Measurements from ENCODE around the gene TNK1. TPM values are rescaled to one million over a fixed set of nuclear protein-coding genes. Genes with fewer than 3 reads are reported as not detected.

Gene TNK1
- total RNA-seq, 1 experiment from 2014 or later: 10.1 TPM

DNA sequence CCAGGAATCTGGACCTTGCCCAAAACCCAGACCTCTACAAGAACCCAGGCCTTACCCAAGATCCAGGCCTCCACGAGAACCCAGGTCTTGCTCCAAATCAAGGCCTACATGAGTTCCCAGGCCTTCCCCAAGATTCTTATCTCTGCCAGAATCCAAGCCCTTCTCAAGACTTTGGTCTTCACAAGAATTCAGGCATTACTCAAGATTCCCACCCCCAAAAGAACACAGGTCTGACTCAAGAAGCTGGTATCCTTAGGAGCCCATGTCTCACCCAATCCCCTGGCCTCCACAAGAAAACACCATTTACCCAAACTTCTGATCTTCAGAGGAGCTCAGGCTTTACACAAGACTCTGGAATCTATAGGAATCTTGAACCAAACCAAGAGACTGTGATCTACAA is 50.3 kb downstream of the TNK1 start:
- no peaks in the 10 kb centered on the region; the same call in 1 of the 2 replicates for H3K27me3 ChIP-seq (ENCODE audit: insufficient read depth, low read length)
- H2BK5ac ChIP-seq (ENCODE audit: insufficient read length, low read length): no peak overlapping the region
- H3K9ac ChIP-seq (ENCODE audit: extremely low read depth, insufficient read length, low read length): no peak overlapping the region
- Mint-ChIP-seq H3K4me1 (peaks cover 3% of the 10 kb centered on the region in 2 experiments; a peak in 3 of 4 replicates), H3K9me3 (no peaks in the 10 kb centered on the region; a peak in 1 of 5 replicates), H3K27ac (no peak overlapping the region), H3K36me3 (ENCODE audit: insufficient read depth in 1 of 3, low read depth in 3 of 3) (no peaks in the 10 kb centered on the region), H3K4me3 (no peak overlapping the region), H3K27me3 (ENCODE audit: low read depth) (peaks cover 17% of the 10 kb centered on the region)
- no peak overlapping the region for H3K4me2 ChIP-seq (ENCODE audit: insufficient read depth, insufficient read length, low read length)
- H3K79me2 ChIP-seq (ENCODE audit: insufficient read depth, low read length): no peaks in the 10 kb centered on the region
- H2AK5ac ChIP-seq (ENCODE audit: insufficient read length, low read length): no peak overlapping the region
- H3K27ac ChIP-seq (ENCODE audit: insufficient read length, low read depth, low read length): no peak overlapping the region
- no peak overlapping the region for H3K4ac ChIP-seq (ENCODE audit: low read depth, low read length)
- no peak for DNase-seq
- no peak overlapping the region for H4K5ac ChIP-seq (ENCODE audit: insufficient read length, low read depth, low read length)
- TF ChIP-seq, protein P1, sequence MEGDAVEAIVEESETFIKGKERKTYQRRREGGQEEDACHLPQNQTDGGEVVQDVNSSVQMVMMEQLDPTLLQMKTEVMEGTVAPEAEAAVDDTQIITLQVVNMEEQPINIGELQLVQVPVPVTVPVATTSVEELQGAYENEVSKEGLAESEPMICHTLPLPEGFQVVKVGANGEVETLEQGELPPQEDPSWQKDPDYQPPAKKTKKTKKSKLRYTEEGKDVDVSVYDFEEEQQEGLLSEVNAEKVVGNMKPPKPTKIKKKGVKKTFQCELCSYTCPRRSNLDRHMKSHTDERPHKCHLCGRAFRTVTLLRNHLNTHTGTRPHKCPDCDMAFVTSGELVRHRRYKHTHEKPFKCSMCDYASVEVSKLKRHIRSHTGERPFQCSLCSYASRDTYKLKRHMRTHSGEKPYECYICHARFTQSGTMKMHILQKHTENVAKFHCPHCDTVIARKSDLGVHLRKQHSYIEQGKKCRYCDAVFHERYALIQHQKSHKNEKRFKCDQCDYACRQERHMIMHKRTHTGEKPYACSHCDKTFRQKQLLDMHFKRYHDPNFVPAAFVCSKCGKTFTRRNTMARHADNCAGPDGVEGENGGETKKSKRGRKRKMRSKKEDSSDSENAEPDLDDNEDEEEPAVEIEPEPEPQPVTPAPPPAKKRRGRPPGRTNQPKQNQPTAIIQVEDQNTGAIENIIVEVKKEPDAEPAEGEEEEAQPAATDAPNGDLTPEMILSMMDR (conservative IDR thresholded peaks at IDR 0.05): no peak
- H2BK20ac ChIP-seq (ENCODE audit: low read depth, low read length, poor library complexity, severe bottlenecking): no peak overlapping the region
- H3K23ac ChIP-seq (ENCODE audit: insufficient read length, low read depth, low read length): no peak overlapping the region
- H2BK15ac ChIP-seq (ENCODE audit: low read depth, low read length): no peak overlapping the region
- H3K56ac ChIP-seq (ENCODE audit: insufficient read length, low read depth, low read length): no peak overlapping the region
- H3K14ac ChIP-seq (ENCODE audit: insufficient read depth, low read length): no peak overlapping the region
- no peaks in the 10 kb centered on the region for H3K4me1 ChIP-seq (ENCODE audit: insufficient read depth, low read length)
- H2BK12ac ChIP-seq (ENCODE audit: insufficient read length, low read depth, low read length): no peak overlapping the region
- H3K9me3 ChIP-seq (ENCODE audit: control insufficient read depth, low read depth, low read length): no peaks in the 10 kb centered on the region
- no peak overlapping the region for H2BK120ac ChIP-seq (ENCODE audit: low read depth, low read length, poor library complexity, severe bottlenecking)
- no peak overlapping the region for H2AFZ ChIP-seq (ENCODE audit: low read length)
- H4K20me1 ChIP-seq (ENCODE audit: control insufficient read depth, insufficient read depth, insufficient read length): no peaks in the 10 kb centered on the region
- no CpG with 5 or more reads among the region's 1 CpG for WGBS (ENCODE audit: extremely low coverage, insufficient read length, low lambda C conversion rate)
- H3K23me2 ChIP-seq (ENCODE audit: insufficient read length, low read depth, low read length, poor library complexity, severe bottlenecking): peaks cover 6% of the 10 kb centered on the region
- no peak overlapping the region for H3T11ph ChIP-seq (ENCODE audit: low read length)
- H3K79me1 ChIP-seq (ENCODE audit: insufficient read depth, low read depth, low read length, poor library complexity, severe bottlenecking): no peaks in the 10 kb centered on the region
- no peak overlapping the region for H3K18ac ChIP-seq (ENCODE audit: insufficient read length, low read depth, low read length)
- H4K8ac ChIP-seq (replicated peaks; ENCODE audit: insufficient read length, low read depth, low read length): no peak overlapping the region
- no peak overlapping the region for H4K91ac ChIP-seq (ENCODE audit: insufficient read length, low read depth, low read length)

All from H9 (cell line).